ENCODE measurements around the gene TMEM81. TPM values are rescaled to one million over a fixed set of nuclear protein-coding genes. Genes with fewer than 3 reads are reported as not detected.

TMEM81 gene
- total and polyA plus RNA-seq, 2 of the 8 experiments (the other 6 are each of a cell fraction or from before 2014, with no cell fraction given), result 2.1 to 5.9 TPM

GRCh38 chr1:205056188-205056611, 28.1 kb downstream of the TMEM81 start:
- TF ChIP-seq BCL11A (IDR thresholded peaks at IDR 0.05; ENCODE audit: low read depth in 2 of 2, low read length in 2 of 2) (no peak), RFX5 (IDR thresholded peaks at IDR 0.05; ENCODE audit: borderline replicate concordance, low read depth, low read length) (no peak), EGR1 (IDR thresholded peaks at IDR 0.05; ENCODE audit: borderline replicate concordance, low read depth, low read length) (no peak)
- Histone ChIP-seq H3K9ac (replicated peaks in 1 of 4; ENCODE audit: extremely low read depth in 1 of 4, low read depth in 3 of 4, low read length in 3 of 4) (no peak overlapping the region), H4K91ac (replicated peaks; ENCODE audit: insufficient read length, low read length) (no peak overlapping the region), H3K14ac (ENCODE audit: insufficient read length) (no peak overlapping the region), H2BK15ac (ENCODE audit: low read length) (no peak overlapping the region), H2BK20ac (ENCODE audit: low read length) (no peak overlapping the region), H3K27ac (ENCODE audit: low read depth, low read length) (no peak overlapping the region), H3K79me2 (ENCODE audit: control insufficient read depth in 1 of 2, insufficient read depth in 2 of 2, low read length in 2 of 2) (no peaks in the 10 kb centered on the region), H2BK5ac (ENCODE audit: low read depth, low read length) (no peak overlapping the region), H2AFZ (ENCODE audit: low read length) (no peak overlapping the region), H3K9me3 (ENCODE audit: insufficient read depth in 2 of 2, low read depth in 1 of 2, low read length in 1 of 2) (no peaks in the 10 kb centered on the region), H4K8ac (ENCODE audit: extremely low read depth, insufficient read depth, low read length) (peak overlapping the region; percentile 31; the same call in 1 of the 2 replicates), H2BK120ac (replicated peaks; ENCODE audit: low read depth, low read length) (no peak overlapping the region), H3K4ac (replicated peaks; ENCODE audit: insufficient read length, low read depth, low read length) (no peak overlapping the region), H4K5ac (ENCODE audit: insufficient read length, low read depth, low read length) (no peak overlapping the region), H3K27me3 (replicated peaks in 1 of 4; ENCODE audit: control insufficient read depth in 3 of 4, extremely low read depth in 1 of 4, insufficient read depth in 3 of 4, low read length in 3 of 4) (no peaks in the 10 kb centered on the region), H3K4me1 (replicated peaks in 1 of 4; ENCODE audit: control insufficient read depth in 3 of 4, insufficient read depth in 4 of 4, low read length in 3 of 4) (no peaks in the 10 kb centered on the region; a peak in 2 of 7 replicates), H3K56ac (replicated peaks; ENCODE audit: insufficient read length, low read depth, low read length) (no peak overlapping the region), H3K4me2 (ENCODE audit: insufficient read depth in 1 of 2, low read depth in 2 of 2, low read length in 2 of 2) (no peak overlapping the region), H3K23me2 (ENCODE audit: low read depth, low read length) (no peaks in the 10 kb centered on the region), H4K20me1 (replicated peaks in 1 of 2; ENCODE audit: control insufficient read depth in 1 of 2, insufficient read depth in 2 of 2, low read length in 2 of 2) (peaks cover 0 to 1% of the 10 kb centered on the region in 2 experiments), H3K18ac (ENCODE audit: extremely low read depth, low read length) (no peak overlapping the region), H2BK12ac (ENCODE audit: low read depth, low read length) (no peak overlapping the region), H3K36me3 (ENCODE audit: control insufficient read depth in 2 of 4, insufficient read depth in 4 of 4, low read length in 3 of 4) (no peaks in the 10 kb centered on the region), H3K79me1 (ENCODE audit: low read depth, low read length) (no peaks in the 10 kb centered on the region), H3K4me3 (ENCODE audit: extremely low read depth in 1 of 4, insufficient read depth in 2 of 4, low read depth in 3 of 4, low read length in 4 of 4) (no peak overlapping the region), H2AK5ac (ENCODE audit: low read depth, low read length) (no peak overlapping the region), H3K23ac (ENCODE audit: insufficient read length) (no peak overlapping the region)
- 94% methylated on average over 13 of the region's 13 CpGs; no CpG with 5 or more reads in 1 of the 2 experiments for WGBS, 2 experiments (ENCODE audit: extremely low coverage in 1 of 2, insufficient coverage in 1 of 2, insufficient read length in 1 of 2, insufficient replicate concordance in 2 of 2, low coverage in 1 of 2, low lambda C conversion rate in 2 of 2, missing lambda C conversion rate in 1 of 2)
- no peak for DNase-seq (ENCODE audit: low read depth in 1 of 2, low spot score in 2 of 2)
- CTCF ChIA-PET (ENCODE audit: partially characterized antibody), result interaction anchor here (0.5 to 38.9 kb wide), 12 partner anchors 10 to 279 kb away, joined by 3 to 1336 read pairs (median 4); no protein-coding TSS in a partner anchor
- FAIRE-seq, result no peak
- POLR2A ChIA-PET (ENCODE audit: partially characterized antibody), result no interaction called here
